GM12878 (cell line): Measurements from ENCODE around the gene BZW2. TPM values are rescaled to one million over a fixed set of nuclear protein-coding genes. Genes with fewer than 3 reads are reported as not detected.

ENCODE experiments used
- ATAC-seq: fragments of 200-7000 bp; cut with Tn5 transposase; 3 replicates; pipeline ENCODE4 v1.9.1; 2020; ENCODE audit warnings: mild to moderate bottlenecking, moderate library complexity
- BruUV-seq: library from RNA; stranded (reverse); fragments of 400-500 nt; replicated peaks from 2 replicates; lab custom pipeline; 2021; lab: Mats Ljungman, UMichigan
- CTCF ChIA-PET: fragments of 300-600 bp; sonication (Branson Sonifier 250); formaldehyde crosslinking; extraction: SDS; loops from one replicate; lab custom pipeline; 2021; ENCODE audit warnings: inconsistent platforms; lab: Yijun Ruan, JAX
- POLR2A ChIA-PET: fragments of 350-600 bp; formaldehyde crosslinking; extraction: SDS; loops from one replicate; lab custom pipeline; 2021; ENCODE audit warnings: inconsistent platforms; lab: Charles Lee
- RAD21 ChIA-PET: fragments of 300-600 bp; sonication (Branson Sonifier 250); formaldehyde crosslinking; loops from one replicate; lab custom pipeline; 2023; ENCODE audit warnings: antibody characterized with exemption; ENCODE audit not compliant: unreplicated experiment; lab: Charles Lee
- SMC1A ChIA-PET: fragments of 300-600 bp; sonication (Branson Sonifier 250); formaldehyde crosslinking; loops from one replicate; lab custom pipeline; 2023; ENCODE audit not compliant: unreplicated experiment, uncharacterized antibody; lab: Charles Lee
- DNase-seq: peaks from one replicate; pipeline ENCODE4 v3.0.0-alpha.2; 2011; ENCODE audit warnings: low read depth, low spot score
- FAIRE-seq: peaks from 3 replicates; lab custom pipeline; 2011; peaks lifted over from hg19 to GRCh38; lab: Jason Lieb, UNC
- H2AFZ ChIP-seq: 2 replicates; pipeline ENCODE4 v1.6.0; 2011; ENCODE audit warnings: low read depth, low read length, control low read depth; ENCODE audit not compliant: control insufficient read depth
- H3K27ac ChIP-seq: 2 replicates; pipeline ENCODE4 v1.5.1; 2011; ENCODE audit warnings: control low read depth; ENCODE audit not compliant: control insufficient read depth, insufficient read depth
- H3K27me3 ChIP-seq, 2 experiments: replicated peaks in 1 of 2; 2 replicates each; pipeline versions ENCODE4 v1.6.0 to v1.6.1; 2011; ENCODE audit warnings: low read length in 1 of 2; ENCODE audit not compliant: control insufficient read depth in 2 of 2, insufficient read depth in 2 of 2
- H3K36me3 ChIP-seq, 2 experiments: 2 replicates each; pipeline ENCODE4 v1.5.1; 2011; ENCODE audit warnings: low read length in 1 of 2; ENCODE audit not compliant: control insufficient read depth in 2 of 2, insufficient read depth in 2 of 2
- H3K4me1 ChIP-seq: 2 replicates; pipeline ENCODE4 v1.6.1; 2011; ENCODE audit warnings: mild to moderate bottlenecking, low read length, moderate library complexity, mixed read lengths; ENCODE audit not compliant: control insufficient read depth, insufficient read depth
- H3K4me2 ChIP-seq: 2 replicates; pipeline ENCODE4 v1.6.0; 2011; ENCODE audit warnings: control low read depth; ENCODE audit not compliant: control insufficient read depth, insufficient read depth
- H3K4me3 ChIP-seq: fragments of 200-600 bp; sonication (generic); 2 replicates; pipeline ENCODE4 v1.5.1; 2016
- H3K79me2 ChIP-seq: 2 replicates; pipeline ENCODE4 v1.6.0; 2011; ENCODE audit warnings: low read length; ENCODE audit not compliant: control insufficient read depth, insufficient read depth
- H3K9ac ChIP-seq: 2 replicates; pipeline ENCODE4 v1.8.0; 2011; ENCODE audit warnings: low read length, control low read depth, mixed read lengths; ENCODE audit not compliant: control insufficient read depth, insufficient read depth
- H3K9me3 ChIP-seq: replicated peaks from 3 replicates; pipeline ENCODE4 v1.5.1; 2011; ENCODE audit warnings: mild to moderate bottlenecking, low read length; ENCODE audit not compliant: control insufficient read depth, insufficient read depth
- H4K20me1 ChIP-seq: 2 replicates; pipeline ENCODE4 v1.6.0; 2011; ENCODE audit not compliant: control insufficient read depth, insufficient read depth
- CUX1 ChIP-seq: IDR thresholded peaks from 2 replicates; pipeline ENCODE4 v1.6.1; 2012; ENCODE audit warnings: improper control_type of control experiment, low read depth, low read length; ENCODE audit not compliant: insufficient replicate concordance
- MTA2 ChIP-seq: fragments of 450-650 bp; IDR thresholded peaks from 2 replicates; pipeline ENCODE4 v1.6.1; 2016; ENCODE audit warnings: low read depth, mild to moderate bottlenecking, moderate library complexity
- WRNIP1 ChIP-seq: IDR thresholded peaks from 2 replicates; pipeline ENCODE4 v1.6.1; 2011; ENCODE audit warnings: low read depth, low read length, improper control_type of control experiment, borderline replicate concordance
- WGBS: methylation state at CpG from one replicate; pipeline ENCODE4 v1.1.6; 2016; ENCODE audit warnings: low lambda C conversion rate; ENCODE audit not compliant: insufficient replicate concordance, insufficient coverage; ENCODE audit errors: missing lambda C conversion rate; 5-methylcytosine and 5-hydroxymethylcytosine counted together
- in situ Hi-C: fragments of 300-500 bp; cut with MboI; formaldehyde crosslinking; loops from 9 replicates; pipeline ENCODE4 v1.14.3; 2018; ENCODE audit warnings: mixed read lengths
- intact Hi-C: fragments of 100-400 bp; cut with micrococcal nuclease; formaldehyde crosslinking; loops from one replicate; pipeline ENCODE4 v1.14.2; 2022; ENCODE audit not compliant: unreplicated experiment
- polyA plus RNA-seq, 11 experiments: library from polyadenylated mRNA; depleted of rRNA in 4 of 11; unstranded in 6 of 11; stranded (reverse) in 5 of 11; fragments of >200 nt; fragmentation: Nextera tagmentation in 4 of 11; fragmentation: Illumina TruSeq in 1 of 11; extraction: Ambion mirVana in 4 of 11; extraction: Trizol in 1 of 11; gene quantifications; 1 replicate in 1 of 11; 2 replicates in 10 of 11; pipeline versions ENCODE4 v1.2.1 to v1.2.3, GENCODE V29; 2011 to 2016; ENCODE audit warnings: inconsistent platforms in 2 of 11, missing spikeins in 2 of 11, low read depth in 1 of 11
- total RNA-seq, 4 experiments: library from RNA; depleted of rRNA in 3 of 4; stranded (reverse); fragments of >200 nt in 3 of 4; fragmentation: Illumina TruSeq in 1 of 4; extraction: Trizol in 1 of 4; gene quantifications; 2 replicates each; pipeline versions ENCODE4 v1.2.1 to v1.2.3, GENCODE V29; 2013 to 2021

The BZW2 gene
- total and polyA plus RNA-seq, 10 of the 15 experiments (the other 5 are each of a cell fraction or from before 2014, with no cell fraction given), result 1.3 to 6.8 (median 3.1) TPM

DNA sequence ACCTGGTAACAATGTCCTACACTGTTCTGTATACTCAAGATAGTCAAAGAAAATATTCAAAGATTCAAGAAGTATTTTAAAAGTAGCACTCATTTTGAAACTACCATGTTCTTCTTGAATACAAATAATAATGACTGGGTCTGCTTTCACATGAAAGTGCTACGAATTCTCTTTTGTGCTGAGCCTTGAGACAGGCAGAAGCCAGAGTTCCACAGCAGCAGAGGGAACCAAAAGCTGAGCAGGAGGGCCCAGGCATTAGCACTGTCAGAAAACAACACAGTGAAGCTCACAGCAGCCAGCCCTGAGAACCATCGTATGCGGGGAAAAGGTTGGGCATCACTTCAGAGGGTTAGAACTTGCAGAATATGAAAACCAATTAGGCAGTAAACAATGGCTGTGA, 39.3 kb upstream of the BZW2 start:
- ChIA-PET POLR2A (no interaction called here), CTCF (no interaction called here), RAD21 (no interaction called here), SMC1A (no interaction called here)
- Histone ChIP-seq H3K36me3 (no peaks in the 10 kb centered on the region), H3K9ac (no peak overlapping the region), H3K4me2 (no peak overlapping the region), H2AFZ (no peak overlapping the region), H4K20me1 (0 out of 2 replicates have a peak, but pooled peaks cover 2% of the 10 kb centered on the region), H3K27me3 (no peaks in the 10 kb centered on the region), H3K27ac (no peak overlapping the region), H3K9me3 (no peaks in the 10 kb centered on the region), H3K4me3 (no peak overlapping the region), H3K79me2 (no peaks in the 10 kb centered on the region), H3K4me1 (no peaks in the 10 kb centered on the region)
- intact Hi-C loops, result no loop called here
- in situ Hi-C loops, result no loop called here
- no peak for TF ChIP-seq CUX1
- no peak for TF ChIP-seq WRNIP1
- TF ChIP-seq MTA2, result no peak
- DNase-seq (no peak), FAIRE-seq (no peak), ATAC-seq (peak; percentile 34; the same call in 2 of the 3 replicates)
- WGBS, result 3% methylated on average over 3 of the region's 3 CpGs
- no TSS peak for BruUV-seq
